IgD-negative memory B cell (primary cell): ENCODE measurements around the gene ZBED6. TPM values are rescaled to one million over a fixed set of nuclear protein-coding genes. Genes with fewer than 3 reads are reported as not detected.

Experiments
- H3K27ac Mint-ChIP-seq, 3 donors: one replicate each; pipeline ENCODE4 v1.8.0; 2020 to 2022; ENCODE audit warnings: mild to moderate bottlenecking in 3 of 3, mixed read lengths in 3 of 3, moderate library complexity in 1 of 3
- H3K27me3 Mint-ChIP-seq: one replicate; pipeline ENCODE4 v1.8.0; 2021; ENCODE audit warnings: mixed read lengths
- H3K36me3 Mint-ChIP-seq: one replicate; pipeline ENCODE4 v1.8.0; 2020; ENCODE audit warnings: mild to moderate bottlenecking, mixed read lengths
- H3K4me1 Mint-ChIP-seq, 3 donors: one replicate each; pipeline ENCODE4 v1.8.0; 2020 to 2022; ENCODE audit warnings: mixed read lengths in 3 of 3, mild to moderate bottlenecking in 1 of 3
- H3K4me3 Mint-ChIP-seq, 4 donors: one replicate each; pipeline ENCODE4 v1.8.0; 2020 to 2022; ENCODE audit warnings: mild to moderate bottlenecking in 4 of 4, mixed read lengths in 4 of 4, moderate library complexity in 3 of 4
- H3K9me3 Mint-ChIP-seq, 3 donors: one replicate each; pipeline ENCODE4 v1.8.0; 2020 to 2021; ENCODE audit warnings: mixed read lengths in 3 of 3, mild to moderate bottlenecking in 1 of 3
- polyA plus RNA-seq: library from polyadenylated mRNA; unstranded; fragments of 300-500 nt; fragmentation: Illumina TruSeq; gene quantifications from one replicate; pipeline ENCODE4 v1.2.3, GENCODE V29; 2021

Gene ZBED6
- polyA plus RNA-seq, 1 donor from 2014 or later = 1.2 TPM

DNA sequence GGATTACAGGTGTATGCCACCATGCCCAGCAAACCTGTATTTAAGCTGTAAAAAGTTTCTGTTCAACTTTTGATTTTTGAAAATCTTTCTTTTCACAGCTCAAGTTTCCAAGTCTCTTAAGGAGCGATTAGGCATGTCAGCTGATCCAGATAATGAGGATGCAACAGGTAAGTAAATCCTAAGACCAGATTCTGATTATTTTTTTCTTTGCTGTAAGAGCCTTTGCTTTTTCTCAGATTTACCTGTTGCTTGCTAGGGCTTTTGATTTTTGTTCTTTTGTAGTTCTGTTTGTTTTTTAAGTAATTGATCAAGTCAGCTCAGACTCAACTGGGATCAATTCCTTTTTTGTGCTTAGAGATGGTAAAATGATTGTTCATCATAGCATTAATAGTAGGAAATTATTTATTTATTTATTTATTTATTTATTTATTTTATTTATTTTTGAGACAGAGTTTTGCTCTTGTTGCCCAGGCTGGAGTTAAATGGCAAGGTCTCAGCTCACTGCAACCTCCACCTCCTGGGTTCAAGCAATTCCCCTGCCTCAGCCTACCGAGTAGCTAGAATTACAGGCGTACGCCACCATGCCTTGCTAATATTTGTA lies 44.9 kb downstream of the ZBED6 start:
- no peaks in the 10 kb centered on the region for H3K4me1 Mint-ChIP-seq
- H3K27me3 Mint-ChIP-seq = no peaks in the 10 kb centered on the region
- no peak overlapping the region for H3K27ac Mint-ChIP-seq
- H3K4me3 Mint-ChIP-seq = no peak overlapping the region
- H3K9me3 Mint-ChIP-seq = no peaks in the 10 kb centered on the region
- H3K36me3 Mint-ChIP-seq = peaks cover 9% of the 10 kb centered on the region

GRCh38 chr1:203842559-203842876 lies 47.1 kb downstream of the ZBED6 start:
- H3K36me3 Mint-ChIP-seq = peaks cover 9% of the 10 kb centered on the region
- H3K4me3 Mint-ChIP-seq = no peak overlapping the region
- peaks cover 0 to 1% (median 0%) of the 10 kb centered on the region in 3 donors for H3K4me1 Mint-ChIP-seq
- H3K9me3 Mint-ChIP-seq = no peaks in the 10 kb centered on the region
- no peak overlapping the region for H3K27ac Mint-ChIP-seq
- H3K27me3 Mint-ChIP-seq = no peaks in the 10 kb centered on the region

GRCh38 chr1:203843435-203843834 lies 48.0 kb downstream of the ZBED6 start:
- Mint-ChIP-seq H3K27me3 (no peaks in the 10 kb centered on the region), H3K36me3 (peaks cover 7% of the 10 kb centered on the region), H3K9me3 (no peaks in the 10 kb centered on the region), H3K4me1 (peaks cover 0 to 1% (median 0%) of the 10 kb centered on the region in 3 donors), H3K4me3 (no peak overlapping the region), H3K27ac (peak overlapping the region in 1 of 3 donors; percentile 27)

Other genes starting within 250 kb of the ZBED6 start
- gene ATP2B4, start 168.8 kb upstream of the ZBED6 start, polyA plus RNA-seq = 5.0 TPM
- 46.8 TPM for gene LAX1, start 30.4 kb upstream of the ZBED6 start, polyA plus RNA-seq
- gene ZC3H11A, start within 50 bp of the ZBED6 start, polyA plus RNA-seq = 52.7 TPM
- 196 TPM for gene SNRPE, start 66.0 kb downstream of the ZBED6 start, polyA plus RNA-seq